Measurements from ENCODE around the gene NOL4L.

NOL4L gene

GRCh38 chr20:32404017-32404416 lies 181.1 kb downstream of the NOL4L start:
- Histone ChIP-seq H3K79me1 (ENCODE audit: low read length) (no peaks in the 10 kb centered on the region), H3K9ac (ENCODE audit: low read length) (no peak overlapping the region), H3K4me1 (ENCODE audit: control insufficient read depth in 1 of 2, insufficient read depth in 2 of 2, low read length in 2 of 2) (no peaks in the 10 kb centered on the region), H4K91ac (ENCODE audit: low read depth, low read length) (no peak overlapping the region), H3K36me3 (ENCODE audit: control insufficient read depth in 1 of 2, insufficient read depth in 2 of 2, low read length in 2 of 2) (peaks cover 5 to 8% of the 10 kb centered on the region in 2 experiments), H3K27ac (ENCODE audit: low read depth, low read length) (no peak overlapping the region), H3K27me3 (ENCODE audit: insufficient read depth, low read length) (no peaks in the 10 kb centered on the region), H2BK12ac (ENCODE audit: low read length) (no peak overlapping the region), H3K4ac (ENCODE audit: low read depth, low read length) (no peak overlapping the region), H3K4me3 (ENCODE audit: low read depth, low read length) (no peak overlapping the region), H2AK5ac (ENCODE audit: low read length) (no peak overlapping the region), H3K79me2 (ENCODE audit: control insufficient read depth, insufficient read depth, low read length, poor library complexity) (no peaks in the 10 kb centered on the region), H3K23ac (ENCODE audit: low read length) (no peak overlapping the region), H4K12ac (ENCODE audit: low read depth, low read length) (no peak overlapping the region), H3K4me2 (ENCODE audit: low read length) (no peak overlapping the region), H4K8ac (ENCODE audit: low read depth, low read length) (no peak overlapping the region), H2AFZ (ENCODE audit: insufficient read depth, low read length, poor library complexity) (no peak overlapping the region), H3K14ac (ENCODE audit: low read length) (no peak overlapping the region), H3K18ac (ENCODE audit: low read length) (no peak overlapping the region), H2BK5ac (ENCODE audit: low read depth, low read length, poor library complexity) (no peak overlapping the region), H2BK120ac (ENCODE audit: insufficient read depth, low read length, poor library complexity) (no peak overlapping the region), H3K9me3 (ENCODE audit: insufficient read depth, low read depth, low read length) (no peaks in the 10 kb centered on the region)
- DNase-seq: no peak
- WGBS (ENCODE audit: extremely low coverage, insufficient coverage, insufficient read length): no CpG with 5 or more reads among the region's 2 CpGs

- H2AK5ac ChIP-seq (ENCODE audit: low read length): no peak overlapping the region
- no peak overlapping the region for H2BK12ac ChIP-seq (ENCODE audit: low read length)
- H2BK120ac ChIP-seq (ENCODE audit: insufficient read depth, low read length, poor library complexity): no peak overlapping the region
- H4K12ac ChIP-seq (ENCODE audit: low read depth, low read length): no peak overlapping the region
- no peak overlapping the region for H3K27ac ChIP-seq (ENCODE audit: low read depth, low read length)
- H3K79me1 ChIP-seq (ENCODE audit: low read length): no peaks in the 10 kb centered on the region
- H3K14ac ChIP-seq (ENCODE audit: low read length): no peak overlapping the region
- no peak overlapping the region for H3K4me2 ChIP-seq (ENCODE audit: low read length)
- H4K91ac ChIP-seq (ENCODE audit: low read depth, low read length): no peak overlapping the region
- no peaks in the 10 kb centered on the region for H3K9me3 ChIP-seq (ENCODE audit: insufficient read depth, low read depth, low read length)
- peaks cover 2% of the 10 kb centered on the region for H3K79me2 ChIP-seq (ENCODE audit: control insufficient read depth, insufficient read depth, low read length, poor library complexity)
- H3K4me1 ChIP-seq (ENCODE audit: control insufficient read depth in 1 of 2, insufficient read depth in 2 of 2, low read length in 2 of 2): no peaks in the 10 kb centered on the region
- peaks cover 2 to 5% of the 10 kb centered on the region in 2 experiments for H3K36me3 ChIP-seq (ENCODE audit: control insufficient read depth in 1 of 2, insufficient read depth in 2 of 2, low read length in 2 of 2)
- H2BK5ac ChIP-seq (ENCODE audit: low read depth, low read length, poor library complexity): no peak overlapping the region
- no peak overlapping the region for H3K4ac ChIP-seq (ENCODE audit: low read depth, low read length)
- H2AFZ ChIP-seq (ENCODE audit: insufficient read depth, low read length, poor library complexity): no peak overlapping the region
- DNase-seq: no peak
- H4K8ac ChIP-seq (ENCODE audit: low read depth, low read length): no peak overlapping the region
- no peak overlapping the region for H3K4me3 ChIP-seq (ENCODE audit: low read depth, low read length)
- H3K27me3 ChIP-seq (ENCODE audit: insufficient read depth, low read length): no peaks in the 10 kb centered on the region
- H3K9ac ChIP-seq (ENCODE audit: low read length): no peak overlapping the region
- H3K18ac ChIP-seq (ENCODE audit: low read length): no peak overlapping the region
- no CpG with 5 or more reads among the region's 1 CpG for WGBS (ENCODE audit: extremely low coverage, insufficient coverage, insufficient read length)
- H3K23ac ChIP-seq (ENCODE audit: low read length): no peak overlapping the region
These were observed 184.7 kb downstream of the NOL4L start for GRCh38 chr20:32400476-32400875.

- Histone ChIP-seq H3K18ac (ENCODE audit: low read length) (peak overlapping the region; percentile 71), H3K27me3 (ENCODE audit: insufficient read depth, low read length) (no peaks in the 10 kb centered on the region), H3K9ac (ENCODE audit: low read length) (no peak overlapping the region), H3K79me1 (ENCODE audit: low read length) (no peaks in the 10 kb centered on the region), H4K12ac (ENCODE audit: low read depth, low read length) (no peak overlapping the region), H4K91ac (ENCODE audit: low read depth, low read length) (no peak overlapping the region), H2BK5ac (ENCODE audit: low read depth, low read length, poor library complexity) (no peak overlapping the region), H3K36me3 (ENCODE audit: control insufficient read depth in 1 of 2, insufficient read depth in 2 of 2, low read length in 2 of 2) (peaks cover 4 to 11% of the 10 kb centered on the region in 2 experiments), H3K79me2 (ENCODE audit: control insufficient read depth, insufficient read depth, low read length, poor library complexity) (peaks cover 2% of the 10 kb centered on the region), H2BK12ac (ENCODE audit: low read length) (no peak overlapping the region), H3K4me3 (ENCODE audit: low read depth, low read length) (no peak overlapping the region), H2AK5ac (ENCODE audit: low read length) (no peak overlapping the region), H4K8ac (ENCODE audit: low read depth, low read length) (no peak overlapping the region), H2AFZ (ENCODE audit: insufficient read depth, low read length, poor library complexity) (no peak overlapping the region), H2BK120ac (ENCODE audit: insufficient read depth, low read length, poor library complexity) (no peak overlapping the region), H3K4me2 (ENCODE audit: low read length) (no peak overlapping the region), H3K4me1 (ENCODE audit: control insufficient read depth in 1 of 2, insufficient read depth in 2 of 2, low read length in 2 of 2) (no peaks in the 10 kb centered on the region), H3K27ac (ENCODE audit: low read depth, low read length) (no peak overlapping the region), H3K9me3 (ENCODE audit: insufficient read depth, low read depth, low read length) (no peaks in the 10 kb centered on the region), H3K23ac (ENCODE audit: low read length) (no peak overlapping the region), H3K14ac (ENCODE audit: low read length) (no peak overlapping the region), H3K4ac (ENCODE audit: low read depth, low read length) (peak overlapping the region; percentile 62)
- DNase-seq: no peak
- WGBS (ENCODE audit: extremely low coverage, insufficient coverage, insufficient read length): no CpG with 5 or more reads among the region's 11 CpGs
These were observed 187.5 kb downstream of the NOL4L start for GRCh38 chr20:32397567-32398084.

- Histone ChIP-seq H3K4me1 (ENCODE audit: control insufficient read depth in 1 of 2, insufficient read depth in 2 of 2, low read length in 2 of 2) (no peaks in the 10 kb centered on the region), H2BK12ac (ENCODE audit: low read length) (no peak overlapping the region), H3K9me3 (ENCODE audit: insufficient read depth, low read depth, low read length) (no peaks in the 10 kb centered on the region), H3K4me2 (ENCODE audit: low read length) (no peak overlapping the region), H3K4me3 (ENCODE audit: low read depth, low read length) (no peak overlapping the region), H3K9ac (ENCODE audit: low read length) (no peak overlapping the region), H3K4ac (ENCODE audit: low read depth, low read length) (no peak overlapping the region), H3K79me2 (ENCODE audit: control insufficient read depth, insufficient read depth, low read length, poor library complexity) (peaks cover 2% of the 10 kb centered on the region), H2AFZ (ENCODE audit: insufficient read depth, low read length, poor library complexity) (no peak overlapping the region), H3K36me3 (ENCODE audit: control insufficient read depth in 1 of 2, insufficient read depth in 2 of 2, low read length in 2 of 2) (peaks cover 4 to 13% of the 10 kb centered on the region in 2 experiments), H4K91ac (ENCODE audit: low read depth, low read length) (no peak overlapping the region), H2BK120ac (ENCODE audit: insufficient read depth, low read length, poor library complexity) (no peak overlapping the region), H3K14ac (ENCODE audit: low read length) (no peak overlapping the region), H2AK5ac (ENCODE audit: low read length) (no peak overlapping the region), H3K27ac (ENCODE audit: low read depth, low read length) (no peak overlapping the region), H2BK5ac (ENCODE audit: low read depth, low read length, poor library complexity) (no peak overlapping the region), H3K79me1 (ENCODE audit: low read length) (no peaks in the 10 kb centered on the region), H4K8ac (ENCODE audit: low read depth, low read length) (no peak overlapping the region), H4K12ac (ENCODE audit: low read depth, low read length) (no peak overlapping the region), H3K27me3 (ENCODE audit: insufficient read depth, low read length) (no peaks in the 10 kb centered on the region), H3K23ac (ENCODE audit: low read length) (no peak overlapping the region), H3K18ac (ENCODE audit: low read length) (no peak overlapping the region)
- WGBS (ENCODE audit: extremely low coverage, insufficient coverage, insufficient read length): no CpG with 5 or more reads among the region's 3 CpGs
- DNase-seq: no peak
These were observed 188.4 kb downstream of the NOL4L start for GRCh38 chr20:32396646-32397160.
